GM19043 (cell line): ENCODE results near the gene RERE.
"Not testable (repeated sequence)": the region's sequence is repeated elsewhere in the genome, so short reads cannot be mapped to it uniquely, and the experiment has no call there.

Source experiments
- ATAC-seq: cut with Tn5 transposase; IDR thresholded peaks from one replicate; pipeline ENCODE4 v1.9.1; 2021; ENCODE audit warnings: low read depth; ENCODE audit not compliant: unreplicated experiment

Gene RERE

GRCh38 chr1:8621034-8621582 is 196.3 kb downstream of the RERE start:
- ATAC-seq, result not testable (repeated sequence)

GRCh38 chr1:8619917-8620502 is 197.4 kb downstream of the RERE start:
- not testable (repeated sequence) for ATAC-seq

GRCh38 chr1:8619419-8619818 is 198.0 kb downstream of the RERE start:
- ATAC-seq, result not testable (repeated sequence)

GRCh38 chr1:8616791-8617190 is 200.6 kb downstream of the RERE start:
- ATAC-seq, result not testable (repeated sequence)

GRCh38 chr1:8611634-8612515 is 205.6 kb downstream of the RERE start:
- ATAC-seq, result not testable (repeated sequence)

- no peak for ATAC-seq
These were observed 209.5 kb downstream of the RERE start for GRCh38 chr1:8607906-8608305.

- peak; percentile 70 for ATAC-seq
These were observed 213.1 kb downstream of the RERE start for GRCh38 chr1:8604041-8604945.

GRCh38 chr1:8603220-8603616 is 214.2 kb downstream of the RERE start:
- ATAC-seq, result no peak

- ATAC-seq, result no peak
These were observed 214.8 kb downstream of the RERE start for GRCh38 chr1:8602471-8603219.

- no peak for ATAC-seq
These were observed 217.1 kb downstream of the RERE start for GRCh38 chr1:8600336-8600735.

GRCh38 chr1:8599646-8600212 is 217.7 kb downstream of the RERE start:
- no peak for ATAC-seq

- ATAC-seq, result no peak
These were observed 218.7 kb downstream of the RERE start for GRCh38 chr1:8598783-8599182.

GRCh38 chr1:8598060-8598724 is 219.2 kb downstream of the RERE start:
- ATAC-seq, result no peak

- no peak for ATAC-seq
These were observed 220.0 kb downstream of the RERE start for GRCh38 chr1:8597455-8597854.

GRCh38 chr1:8595941-8596340 is 221.5 kb downstream of the RERE start:
- ATAC-seq, result no peak

GRCh38 chr1:8595332-8595731 is 222.1 kb downstream of the RERE start:
- ATAC-seq, result no peak

- not testable (repeated sequence) for ATAC-seq
These were observed 224.1 kb downstream of the RERE start for GRCh38 chr1:8593292-8593691.

- no peak for ATAC-seq
These were observed 225.9 kb downstream of the RERE start for GRCh38 chr1:8591569-8591968.

- ATAC-seq, result no peak
These were observed 226.6 kb downstream of the RERE start for GRCh38 chr1:8590721-8591351.
